Measurements from ENCODE around the gene DNAAF8. TPM values are rescaled to one million over a fixed set of nuclear protein-coding genes. Genes with fewer than 3 reads are reported as not detected.
"Not testable (repeated sequence)": the region's sequence is repeated elsewhere in the genome, so short reads cannot be mapped to it uniquely, and the experiment has no call there.

DNAAF8 gene
- total RNA-seq, 1 experiment from 2014 or later = 2.8 TPM

- no peaks in the 10 kb centered on the region for H3K9me3 ChIP-seq
- no peak overlapping the region for H3K4me3 ChIP-seq
- H3K27me3 ChIP-seq = no peaks in the 10 kb centered on the region
- no peaks in the 10 kb centered on the region for H3K36me3 ChIP-seq
- DNase-seq = no peak
These were observed 49.1 kb downstream of the DNAAF8 start for GRCh38 chr16:4783251-4783950.

- no peaks in the 10 kb centered on the region for H3K9me3 ChIP-seq
- H3K36me3 ChIP-seq = no peaks in the 10 kb centered on the region
- no peaks in the 10 kb centered on the region for H3K27me3 ChIP-seq
- H3K4me3 ChIP-seq = no peak overlapping the region
- DNase-seq = no peak
These were observed 49.6 kb downstream of the DNAAF8 start for GRCh38 chr16:4783951-4784336.

GRCh38 chr16:4784444-4784987 lies 50.2 kb downstream of the DNAAF8 start:
- not testable (repeated sequence) for H3K27me3 ChIP-seq, DNase-seq, H3K36me3 ChIP-seq, H3K9me3 ChIP-seq, H3K4me3 ChIP-seq

- H3K36me3 ChIP-seq = no peaks in the 10 kb centered on the region
- H3K27me3 ChIP-seq = no peaks in the 10 kb centered on the region
- no peaks in the 10 kb centered on the region for H3K9me3 ChIP-seq
- H3K4me3 ChIP-seq = no peak overlapping the region
- DNase-seq = no peak
These were observed 51.6 kb downstream of the DNAAF8 start for GRCh38 chr16:4785758-4786433.

GRCh38 chr16:4787068-4787467 lies 52.7 kb downstream of the DNAAF8 start:
- Histone ChIP-seq H3K27me3 (no peaks in the 10 kb centered on the region), H3K36me3 (no peaks in the 10 kb centered on the region), H3K9me3 (no peaks in the 10 kb centered on the region), H3K4me3 (no peak overlapping the region)
- DNase-seq = no peak

- no peaks in the 10 kb centered on the region for H3K27me3 ChIP-seq
- no peak for DNase-seq
These were observed 53.5 kb downstream of the DNAAF8 start, which contains the start of gene SEPTIN12 for GRCh38 chr16:4787627-4788482. SEPTIN12 (minus strand) TSS chr16:4788345; CDS start chr16:4787645, 700 bp downstream.

GRCh38 chr16:4788489-4788889 lies 54.2 kb downstream of the DNAAF8 start:
- no peak overlapping the region for H3K4me3 ChIP-seq
- no peaks in the 10 kb centered on the region for H3K27me3 ChIP-seq
- H3K36me3 ChIP-seq = no peaks in the 10 kb centered on the region
- no peaks in the 10 kb centered on the region for H3K9me3 ChIP-seq
- DNase-seq = no peak

More at GRCh38 chr16:4787627-4788482, 53.5 kb downstream of the DNAAF8 start, which contains the start of gene SEPTIN12:
- H3K36me3 ChIP-seq = no peaks in the 10 kb centered on the region
- no peak within 1 kb of the TSS for H3K4me3 ChIP-seq
- no peaks in the 10 kb centered on the region for H3K9me3 ChIP-seq

- Histone ChIP-seq H3K27me3 (no peaks in the 10 kb centered on the region), H3K36me3 (no peaks in the 10 kb centered on the region), H3K4me3 (no peak overlapping the region), H3K9me3 (no peaks in the 10 kb centered on the region)
- no peak for DNase-seq
These were observed 54.6 kb downstream of the DNAAF8 start for GRCh38 chr16:4788910-4789309.

GRCh38 chr16:4790261-4790660 lies 55.9 kb downstream of the DNAAF8 start:
- Histone ChIP-seq H3K36me3 (no peaks in the 10 kb centered on the region), H3K27me3 (no peaks in the 10 kb centered on the region), H3K9me3 (no peaks in the 10 kb centered on the region), H3K4me3 (no peak overlapping the region)
- no peak for DNase-seq

GRCh38 chr16:4790871-4791270 lies 56.5 kb downstream of the DNAAF8 start:
- Histone ChIP-seq H3K27me3 (no peaks in the 10 kb centered on the region), H3K4me3 (no peak overlapping the region), H3K36me3 (no peaks in the 10 kb centered on the region), H3K9me3 (no peaks in the 10 kb centered on the region)
- no peak for DNase-seq

- DNase-seq = no peak
- H3K4me3 ChIP-seq = no peak overlapping the region
- no peaks in the 10 kb centered on the region for H3K27me3 ChIP-seq
- no peaks in the 10 kb centered on the region for H3K9me3 ChIP-seq
- H3K36me3 ChIP-seq = no peaks in the 10 kb centered on the region
These were observed 58.7 kb downstream of the DNAAF8 start for GRCh38 chr16:4792951-4793513.

GRCh38 chr16:4795181-4795827 lies 61.0 kb downstream of the DNAAF8 start, which contains the start of gene SMIM22:
SMIM22 (plus strand) TSS chr16:4795369; CDS start chr16:4795735, 366 bp downstream.
- H3K9me3 ChIP-seq = no peaks in the 10 kb centered on the region
- no peaks in the 10 kb centered on the region for H3K27me3 ChIP-seq
- no peak for DNase-seq
- H3K4me3 ChIP-seq = no peak within 1 kb of the TSS
- H3K36me3 ChIP-seq = no peaks in the 10 kb centered on the region

GRCh38 chr16:4795828-4796572 lies 61.7 kb downstream of the DNAAF8 start:
- no peaks in the 10 kb centered on the region for H3K9me3 ChIP-seq
- H3K27me3 ChIP-seq = no peaks in the 10 kb centered on the region
- DNase-seq = no peak
- H3K4me3 ChIP-seq = no peak overlapping the region
- H3K36me3 ChIP-seq = no peaks in the 10 kb centered on the region

GRCh38 chr16:4796982-4797804 lies 62.9 kb downstream of the DNAAF8 start:
- no peak for DNase-seq
- Histone ChIP-seq H3K4me3 (no peak overlapping the region), H3K27me3 (no peaks in the 10 kb centered on the region), H3K9me3 (no peaks in the 10 kb centered on the region), H3K36me3 (no peaks in the 10 kb centered on the region)

GRCh38 chr16:4797805-4798252 lies 63.5 kb downstream of the DNAAF8 start:
- Histone ChIP-seq H3K4me3 (no peak overlapping the region), H3K36me3 (no peaks in the 10 kb centered on the region), H3K27me3 (no peaks in the 10 kb centered on the region), H3K9me3 (no peaks in the 10 kb centered on the region)
- no peak for DNase-seq

All from MG63 (cell line).